ENCODE data around the gene FMO1. TPM values are rescaled to one million over a fixed set of nuclear protein-coding genes. Genes with fewer than 3 reads are reported as not detected.

Gene FMO1
- total and polyA plus RNA-seq, 2 of the 8 experiments (the other 6 are each of a cell fraction or from before 2014, with no cell fraction given), result 0.11 TPM; not detected in 1

GRCh38 chr1:171247501-171247900 is 793 bp upstream of the FMO1 start (continued):
- TF ChIP-seq, protein P1, sequence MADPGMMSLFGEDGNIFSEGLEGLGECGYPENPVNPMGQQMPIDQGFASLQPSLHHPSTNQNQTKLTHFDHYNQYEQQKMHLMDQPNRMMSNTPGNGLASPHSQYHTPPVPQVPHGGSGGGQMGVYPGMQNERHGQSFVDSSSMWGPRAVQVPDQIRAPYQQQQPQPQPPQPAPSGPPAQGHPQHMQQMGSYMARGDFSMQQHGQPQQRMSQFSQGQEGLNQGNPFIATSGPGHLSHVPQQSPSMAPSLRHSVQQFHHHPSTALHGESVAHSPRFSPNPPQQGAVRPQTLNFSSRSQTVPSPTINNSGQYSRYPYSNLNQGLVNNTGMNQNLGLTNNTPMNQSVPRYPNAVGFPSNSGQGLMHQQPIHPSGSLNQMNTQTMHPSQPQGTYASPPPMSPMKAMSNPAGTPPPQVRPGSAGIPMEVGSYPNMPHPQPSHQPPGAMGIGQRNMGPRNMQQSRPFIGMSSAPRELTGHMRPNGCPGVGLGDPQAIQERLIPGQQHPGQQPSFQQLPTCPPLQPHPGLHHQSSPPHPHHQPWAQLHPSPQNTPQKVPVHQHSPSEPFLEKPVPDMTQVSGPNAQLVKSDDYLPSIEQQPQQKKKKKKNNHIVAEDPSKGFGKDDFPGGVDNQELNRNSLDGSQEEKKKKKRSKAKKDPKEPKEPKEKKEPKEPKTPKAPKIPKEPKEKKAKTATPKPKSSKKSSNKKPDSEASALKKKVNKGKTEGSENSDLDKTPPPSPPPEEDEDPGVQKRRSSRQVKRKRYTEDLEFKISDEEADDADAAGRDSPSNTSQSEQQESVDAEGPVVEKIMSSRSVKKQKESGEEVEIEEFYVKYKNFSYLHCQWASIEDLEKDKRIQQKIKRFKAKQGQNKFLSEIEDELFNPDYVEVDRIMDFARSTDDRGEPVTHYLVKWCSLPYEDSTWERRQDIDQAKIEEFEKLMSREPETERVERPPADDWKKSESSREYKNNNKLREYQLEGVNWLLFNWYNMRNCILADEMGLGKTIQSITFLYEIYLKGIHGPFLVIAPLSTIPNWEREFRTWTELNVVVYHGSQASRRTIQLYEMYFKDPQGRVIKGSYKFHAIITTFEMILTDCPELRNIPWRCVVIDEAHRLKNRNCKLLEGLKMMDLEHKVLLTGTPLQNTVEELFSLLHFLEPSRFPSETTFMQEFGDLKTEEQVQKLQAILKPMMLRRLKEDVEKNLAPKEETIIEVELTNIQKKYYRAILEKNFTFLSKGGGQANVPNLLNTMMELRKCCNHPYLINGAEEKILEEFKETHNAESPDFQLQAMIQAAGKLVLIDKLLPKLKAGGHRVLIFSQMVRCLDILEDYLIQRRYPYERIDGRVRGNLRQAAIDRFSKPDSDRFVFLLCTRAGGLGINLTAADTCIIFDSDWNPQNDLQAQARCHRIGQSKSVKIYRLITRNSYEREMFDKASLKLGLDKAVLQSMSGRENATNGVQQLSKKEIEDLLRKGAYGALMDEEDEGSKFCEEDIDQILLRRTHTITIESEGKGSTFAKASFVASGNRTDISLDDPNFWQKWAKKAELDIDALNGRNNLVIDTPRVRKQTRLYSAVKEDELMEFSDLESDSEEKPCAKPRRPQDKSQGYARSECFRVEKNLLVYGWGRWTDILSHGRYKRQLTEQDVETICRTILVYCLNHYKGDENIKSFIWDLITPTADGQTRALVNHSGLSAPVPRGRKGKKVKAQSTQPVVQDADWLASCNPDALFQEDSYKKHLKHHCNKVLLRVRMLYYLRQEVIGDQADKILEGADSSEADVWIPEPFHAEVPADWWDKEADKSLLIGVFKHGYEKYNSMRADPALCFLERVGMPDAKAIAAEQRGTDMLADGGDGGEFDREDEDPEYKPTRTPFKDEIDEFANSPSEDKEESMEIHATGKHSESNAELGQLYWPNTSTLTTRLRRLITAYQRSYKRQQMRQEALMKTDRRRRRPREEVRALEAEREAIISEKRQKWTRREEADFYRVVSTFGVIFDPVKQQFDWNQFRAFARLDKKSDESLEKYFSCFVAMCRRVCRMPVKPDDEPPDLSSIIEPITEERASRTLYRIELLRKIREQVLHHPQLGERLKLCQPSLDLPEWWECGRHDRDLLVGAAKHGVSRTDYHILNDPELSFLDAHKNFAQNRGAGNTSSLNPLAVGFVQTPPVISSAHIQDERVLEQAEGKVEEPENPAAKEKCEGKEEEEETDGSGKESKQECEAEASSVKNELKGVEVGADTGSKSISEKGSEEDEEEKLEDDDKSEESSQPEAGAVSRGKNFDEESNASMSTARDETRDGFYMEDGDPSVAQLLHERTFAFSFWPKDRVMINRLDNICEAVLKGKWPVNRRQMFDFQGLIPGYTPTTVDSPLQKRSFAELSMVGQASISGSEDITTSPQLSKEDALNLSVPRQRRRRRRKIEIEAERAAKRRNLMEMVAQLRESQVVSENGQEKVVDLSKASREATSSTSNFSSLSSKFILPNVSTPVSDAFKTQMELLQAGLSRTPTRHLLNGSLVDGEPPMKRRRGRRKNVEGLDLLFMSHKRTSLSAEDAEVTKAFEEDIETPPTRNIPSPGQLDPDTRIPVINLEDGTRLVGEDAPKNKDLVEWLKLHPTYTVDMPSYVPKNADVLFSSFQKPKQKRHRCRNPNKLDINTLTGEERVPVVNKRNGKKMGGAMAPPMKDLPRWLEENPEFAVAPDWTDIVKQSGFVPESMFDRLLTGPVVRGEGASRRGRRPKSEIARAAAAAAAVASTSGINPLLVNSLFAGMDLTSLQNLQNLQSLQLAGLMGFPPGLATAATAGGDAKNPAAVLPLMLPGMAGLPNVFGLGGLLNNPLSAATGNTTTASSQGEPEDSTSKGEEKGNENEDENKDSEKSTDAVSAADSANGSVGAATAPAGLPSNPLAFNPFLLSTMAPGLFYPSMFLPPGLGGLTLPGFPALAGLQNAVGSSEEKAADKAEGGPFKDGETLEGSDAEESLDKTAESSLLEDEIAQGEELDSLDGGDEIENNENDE (IDR thresholded peaks at IDR 0.05; ENCODE audit: insufficient replicate concordance, low read length), result no peak
- TF ChIP-seq CHD1 (IDR thresholded peaks at IDR 0.05; ENCODE audit: low read depth, low read length) (no peak), RAD21 (IDR thresholded peaks at IDR 0.05 in 1 of 2, conservative IDR thresholded peaks at IDR 0.05 in 1 of 2; ENCODE audit: low read depth in 2 of 2, low read length in 2 of 2) (no peak), PHF8 (conservative IDR thresholded peaks at IDR 0.05; ENCODE audit: low read depth, low read length) (no peak), KDM4A (IDR thresholded peaks at IDR 0.05; ENCODE audit: low read depth, low read length, severe bottlenecking) (no peak), NRF1 (IDR thresholded peaks at IDR 0.05; ENCODE audit: low read depth, low read length) (no peak), CEBPB (IDR thresholded peaks at IDR 0.05; ENCODE audit: low read depth, low read length) (no peak), TCF12 (IDR thresholded peaks at IDR 0.05; ENCODE audit: low read depth, low read length) (no peak), SRF (IDR thresholded peaks at IDR 0.05; ENCODE audit: low read depth, low read length) (no peak), SUZ12 (IDR thresholded peaks at IDR 0.05; ENCODE audit: low read length) (no peak), HDAC6 (IDR thresholded peaks at IDR 0.05; ENCODE audit: low read depth, low read length) (no peak), MAFK (IDR thresholded peaks at IDR 0.05; ENCODE audit: low read depth, low read length) (no peak)

Data from H1 (cell line).